ENCODE measurements around the gene DNAAF5.

DNAAF5 gene

GRCh38 chr7:765383-765782, 38.9 kb downstream of the DNAAF5 start:
- H3K9me3 ChIP-seq (ENCODE audit: control insufficient read depth, low read length), result no peaks in the 10 kb centered on the region
- peaks cover 24% of the 10 kb centered on the region for H3K36me3 ChIP-seq (ENCODE audit: control insufficient read depth, insufficient read depth, low read length)
- H3K27me3 ChIP-seq (ENCODE audit: control insufficient read depth, insufficient read depth, low read length, poor library complexity, severe bottlenecking), result no peaks in the 10 kb centered on the region
- no peak overlapping the region for H3K4me3 ChIP-seq (ENCODE audit: insufficient read depth, low read depth, low read length)
- H3K4me1 ChIP-seq (ENCODE audit: control insufficient read depth, insufficient read depth, low read length), result no peaks in the 10 kb centered on the region
- 88 to 91% methylated on average over 7 of the region's 7 CpGs for WGBS, 2 experiments
- no peak overlapping the region for H3K27ac ChIP-seq (ENCODE audit: insufficient read depth, low read depth, low read length, poor library complexity, severe bottlenecking)

- Histone ChIP-seq H3K4me3 (ENCODE audit: insufficient read depth, low read depth, low read length) (no peak overlapping the region), H3K27ac (ENCODE audit: insufficient read depth, low read depth, low read length, poor library complexity, severe bottlenecking) (no peak overlapping the region), H3K4me1 (ENCODE audit: control insufficient read depth, insufficient read depth, low read length) (no peaks in the 10 kb centered on the region), H3K36me3 (ENCODE audit: control insufficient read depth, insufficient read depth, low read length) (peaks cover 24% of the 10 kb centered on the region), H3K9me3 (ENCODE audit: control insufficient read depth, low read length) (no peaks in the 10 kb centered on the region), H3K27me3 (ENCODE audit: control insufficient read depth, insufficient read depth, low read length, poor library complexity, severe bottlenecking) (no peaks in the 10 kb centered on the region)
- WGBS, 2 experiments, result 90 to 92% methylated on average over 21 of the region's 21 CpGs
Observed at GRCh38 chr7:767580-767940, 41.1 kb downstream of the DNAAF5 start.

DNA sequence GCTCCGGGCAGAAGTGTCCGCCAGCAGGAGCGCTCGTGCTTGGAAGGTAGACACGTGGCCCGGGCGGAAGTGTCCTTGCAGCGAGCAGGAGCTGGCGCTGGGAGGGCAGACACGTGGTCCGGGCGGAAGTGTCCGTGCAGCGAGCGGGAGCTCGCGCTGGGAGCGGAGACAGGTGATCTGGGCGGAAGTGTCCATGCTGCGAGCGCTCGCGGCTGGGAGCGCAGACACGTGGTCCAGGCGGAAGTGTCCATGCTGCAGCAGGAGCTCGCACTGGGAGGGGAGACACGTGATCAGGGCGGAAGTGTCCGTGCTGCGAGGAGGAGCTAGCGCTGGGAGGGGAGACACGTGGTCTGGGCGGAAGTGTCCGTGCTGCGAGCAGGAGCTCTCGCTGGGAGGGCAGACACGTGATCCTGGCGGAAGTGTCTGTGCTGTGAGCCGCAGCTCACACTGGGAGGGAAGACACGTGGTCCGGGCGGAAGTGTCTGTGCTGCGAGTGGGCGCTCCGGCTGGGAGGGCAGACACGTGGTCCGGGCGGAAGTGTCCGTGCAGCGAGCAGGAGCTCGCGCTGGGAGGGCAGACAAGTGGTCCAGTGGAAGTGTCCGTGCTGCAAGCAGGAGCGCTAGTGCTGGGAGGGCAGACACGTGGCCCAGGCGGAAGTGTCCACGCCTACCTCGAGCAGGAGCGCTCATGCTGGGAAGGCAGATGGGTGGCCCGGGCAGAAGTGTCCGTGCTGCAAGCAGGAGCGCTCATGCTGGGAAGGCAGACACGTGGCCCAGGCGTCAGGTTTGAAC, 41.6 kb downstream of the DNAAF5 start:
- H3K36me3 ChIP-seq (ENCODE audit: control insufficient read depth, insufficient read depth, low read length), result peaks cover 24% of the 10 kb centered on the region
- H3K27ac ChIP-seq (ENCODE audit: insufficient read depth, low read depth, low read length, poor library complexity, severe bottlenecking), result no peak overlapping the region
- H3K9me3 ChIP-seq (ENCODE audit: control insufficient read depth, low read length), result no peaks in the 10 kb centered on the region
- H3K4me3 ChIP-seq (ENCODE audit: insufficient read depth, low read depth, low read length), result no peak overlapping the region
- 93 to 94% methylated on average over 65 of the region's 65 CpGs for WGBS, 2 experiments
- no peaks in the 10 kb centered on the region for H3K27me3 ChIP-seq (ENCODE audit: control insufficient read depth, insufficient read depth, low read length, poor library complexity, severe bottlenecking)
- H3K4me1 ChIP-seq (ENCODE audit: control insufficient read depth, insufficient read depth, low read length), result no peaks in the 10 kb centered on the region

DNA sequence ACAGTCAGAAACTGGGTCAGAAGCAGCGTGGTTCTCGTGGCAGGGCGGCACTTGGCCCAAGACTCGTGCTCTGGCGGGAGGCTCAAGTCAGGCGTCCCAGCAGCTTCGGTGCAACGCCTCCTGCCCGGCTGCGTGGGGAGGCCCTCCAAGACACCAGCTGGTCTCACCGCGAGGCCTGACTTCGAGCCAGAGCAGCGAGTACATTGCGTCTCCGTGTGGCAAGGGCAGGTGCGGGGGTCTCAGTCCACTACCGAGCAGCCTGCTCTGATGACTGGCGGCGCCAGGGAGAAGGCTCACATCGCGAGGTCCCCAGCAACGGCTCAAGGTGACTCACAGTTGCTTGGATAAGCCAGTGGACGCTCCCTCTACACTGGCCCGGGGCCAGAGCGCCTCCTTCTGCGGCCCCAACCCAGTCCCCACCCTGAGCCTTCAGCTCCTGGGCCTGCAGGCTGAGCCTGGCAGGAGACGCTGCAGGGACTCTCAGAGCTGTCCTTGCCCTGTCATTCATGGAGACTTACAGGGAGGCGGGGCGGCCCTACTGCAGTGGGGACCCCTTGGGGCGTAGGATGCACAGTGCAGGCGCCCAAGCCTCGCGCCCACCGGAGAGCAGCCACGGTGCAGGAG, 42.5 kb downstream of the DNAAF5 start:
- Histone ChIP-seq H3K4me3 (ENCODE audit: insufficient read depth, low read depth, low read length) (no peak overlapping the region), H3K4me1 (ENCODE audit: control insufficient read depth, insufficient read depth, low read length) (no peaks in the 10 kb centered on the region), H3K27me3 (ENCODE audit: control insufficient read depth, insufficient read depth, low read length, poor library complexity, severe bottlenecking) (no peaks in the 10 kb centered on the region), H3K36me3 (ENCODE audit: control insufficient read depth, insufficient read depth, low read length) (peaks cover 23% of the 10 kb centered on the region), H3K27ac (ENCODE audit: insufficient read depth, low read depth, low read length, poor library complexity, severe bottlenecking) (no peak overlapping the region), H3K9me3 (ENCODE audit: control insufficient read depth, low read length) (no peaks in the 10 kb centered on the region)
- WGBS, 2 experiments, result 92 to 93% methylated on average over 36 of the region's 36 CpGs

DNA sequence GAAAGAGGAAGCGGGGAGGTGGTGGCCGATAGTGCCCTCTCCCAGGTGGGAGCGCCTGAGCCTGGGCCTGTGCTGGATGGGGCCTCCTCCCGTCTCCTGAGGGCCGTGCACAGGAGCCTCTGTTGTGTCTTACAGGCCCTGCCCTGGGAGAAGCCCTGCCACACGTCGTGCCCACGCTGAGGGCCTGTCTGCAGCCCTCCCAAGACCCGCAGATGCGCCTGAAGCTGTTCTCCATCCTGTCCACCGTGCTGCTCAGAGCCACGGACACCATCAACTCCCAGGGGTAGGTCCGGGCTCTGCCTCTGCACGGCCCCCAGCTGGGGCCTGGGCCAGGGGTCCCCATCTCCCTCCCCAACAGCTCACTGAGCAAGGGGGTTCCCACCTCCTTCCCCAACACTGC, 43.8 kb downstream of the DNAAF5 start:
- Histone ChIP-seq H3K36me3 (ENCODE audit: control insufficient read depth, insufficient read depth, low read length) (peaks cover 12% of the 10 kb centered on the region), H3K27ac (ENCODE audit: insufficient read depth, low read depth, low read length, poor library complexity, severe bottlenecking) (no peak overlapping the region), H3K4me3 (ENCODE audit: insufficient read depth, low read depth, low read length) (no peak overlapping the region), H3K27me3 (ENCODE audit: control insufficient read depth, insufficient read depth, low read length, poor library complexity, severe bottlenecking) (no peaks in the 10 kb centered on the region), H3K9me3 (ENCODE audit: control insufficient read depth, low read length) (no peaks in the 10 kb centered on the region), H3K4me1 (ENCODE audit: control insufficient read depth, insufficient read depth, low read length) (no peaks in the 10 kb centered on the region)
- 95% methylated on average over 14 of the region's 14 CpGs for WGBS, 2 experiments

DNA sequence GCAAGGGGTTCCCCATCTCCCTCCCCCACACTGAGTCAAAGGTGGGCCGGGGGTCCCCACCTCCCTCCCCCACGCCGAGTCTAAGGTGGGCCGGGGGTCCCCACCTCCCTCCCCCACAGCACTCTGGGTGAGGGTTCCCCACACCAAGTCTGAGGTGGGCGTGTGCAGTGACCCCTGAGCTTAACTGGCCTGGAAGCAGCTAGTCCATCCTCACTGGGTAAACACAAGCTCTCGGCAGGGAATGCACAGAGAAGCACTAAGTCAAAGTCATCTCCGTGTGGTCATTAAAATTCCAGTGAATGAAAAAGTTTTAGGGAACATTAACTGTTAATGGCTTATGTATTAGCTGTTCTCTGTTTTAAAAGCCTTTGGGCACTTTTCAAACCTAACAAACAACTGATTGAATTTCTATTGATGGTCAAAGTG, 44.3 kb downstream of the DNAAF5 start:
- Histone ChIP-seq H3K27me3 (ENCODE audit: control insufficient read depth, insufficient read depth, low read length, poor library complexity, severe bottlenecking) (no peaks in the 10 kb centered on the region), H3K27ac (ENCODE audit: insufficient read depth, low read depth, low read length, poor library complexity, severe bottlenecking) (no peak overlapping the region), H3K9me3 (ENCODE audit: control insufficient read depth, low read length) (no peaks in the 10 kb centered on the region), H3K36me3 (ENCODE audit: control insufficient read depth, insufficient read depth, low read length) (peaks cover 10% of the 10 kb centered on the region), H3K4me3 (ENCODE audit: insufficient read depth, low read depth, low read length) (no peak overlapping the region), H3K4me1 (ENCODE audit: control insufficient read depth, insufficient read depth, low read length) (no peaks in the 10 kb centered on the region)
- 85 to 87% methylated on average over 7 of the region's 7 CpGs for WGBS, 2 experiments

DNA sequence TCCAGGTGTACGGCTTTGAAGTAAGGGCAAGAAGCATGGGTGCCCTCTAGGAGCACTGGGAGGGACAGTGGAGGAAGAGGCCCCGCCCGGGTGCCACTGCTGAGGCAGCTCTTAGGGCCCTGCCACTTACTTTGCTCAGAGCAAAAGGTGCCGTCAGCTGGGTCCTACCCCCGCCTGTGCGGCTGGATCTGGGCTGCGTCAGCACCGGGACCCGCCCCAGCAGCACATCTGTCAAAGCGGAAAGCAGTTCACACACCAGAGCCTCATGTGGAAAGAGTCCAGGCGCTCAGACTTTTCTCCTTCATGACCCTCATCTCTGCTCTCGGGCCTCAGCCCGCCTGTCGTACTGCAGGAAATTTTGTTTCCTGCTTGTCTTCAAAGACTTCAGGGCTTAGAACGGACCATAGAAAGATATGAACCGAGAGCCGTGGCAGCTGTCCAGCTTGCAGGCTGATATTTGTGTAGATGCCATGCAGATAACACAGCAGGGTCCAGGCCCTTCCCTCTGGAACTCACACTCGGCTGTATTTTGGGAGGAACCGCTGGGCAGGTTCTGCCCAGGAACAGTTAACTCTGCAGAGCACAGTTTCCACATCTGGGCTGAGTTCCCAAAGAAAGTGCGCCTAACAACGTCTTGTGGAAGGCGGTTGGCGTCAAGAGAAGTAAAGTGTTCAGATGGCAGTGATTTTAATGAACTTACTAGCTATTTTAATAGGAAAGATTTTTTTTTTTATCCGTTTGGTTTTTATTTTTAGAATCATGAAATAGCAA, 44.9 kb downstream of the DNAAF5 start:
- 93 to 96% methylated on average over 24 of the region's 24 CpGs for WGBS, 2 experiments
- H3K4me3 ChIP-seq (ENCODE audit: insufficient read depth, low read depth, low read length), result no peak overlapping the region
- peaks cover 8% of the 10 kb centered on the region for H3K36me3 ChIP-seq (ENCODE audit: control insufficient read depth, insufficient read depth, low read length)
- H3K9me3 ChIP-seq (ENCODE audit: control insufficient read depth, low read length), result no peaks in the 10 kb centered on the region
- no peaks in the 10 kb centered on the region for H3K4me1 ChIP-seq (ENCODE audit: control insufficient read depth, insufficient read depth, low read length)
- H3K27me3 ChIP-seq (ENCODE audit: control insufficient read depth, insufficient read depth, low read length, poor library complexity, severe bottlenecking), result no peaks in the 10 kb centered on the region
- H3K27ac ChIP-seq (ENCODE audit: insufficient read depth, low read depth, low read length, poor library complexity, severe bottlenecking), result no peak overlapping the region

- H3K27ac ChIP-seq (ENCODE audit: insufficient read depth, low read depth, low read length, poor library complexity, severe bottlenecking), result no peak overlapping the region
- no peaks in the 10 kb centered on the region for H3K4me1 ChIP-seq (ENCODE audit: control insufficient read depth, insufficient read depth, low read length)
- H3K36me3 ChIP-seq (ENCODE audit: control insufficient read depth, insufficient read depth, low read length), result peaks cover 7% of the 10 kb centered on the region
- H3K4me3 ChIP-seq (ENCODE audit: insufficient read depth, low read depth, low read length), result no peak overlapping the region
- 91 to 92% methylated on average over 11 of the region's 11 CpGs for WGBS, 2 experiments
- H3K9me3 ChIP-seq (ENCODE audit: control insufficient read depth, low read length), result no peaks in the 10 kb centered on the region
- no peaks in the 10 kb centered on the region for H3K27me3 ChIP-seq (ENCODE audit: control insufficient read depth, insufficient read depth, low read length, poor library complexity, severe bottlenecking)
Observed at GRCh38 chr7:772005-772294, 45.5 kb downstream of the DNAAF5 start.

- Histone ChIP-seq H3K9me3 (ENCODE audit: control insufficient read depth, low read length) (no peaks in the 10 kb centered on the region), H3K27me3 (ENCODE audit: control insufficient read depth, insufficient read depth, low read length, poor library complexity, severe bottlenecking) (no peaks in the 10 kb centered on the region), H3K4me3 (ENCODE audit: insufficient read depth, low read depth, low read length) (no peak overlapping the region), H3K36me3 (ENCODE audit: control insufficient read depth, insufficient read depth, low read length) (peaks cover 7% of the 10 kb centered on the region), H3K4me1 (ENCODE audit: control insufficient read depth, insufficient read depth, low read length) (no peaks in the 10 kb centered on the region), H3K27ac (ENCODE audit: insufficient read depth, low read depth, low read length, poor library complexity, severe bottlenecking) (no peak overlapping the region)
- WGBS, 2 experiments, result 96% methylated on average over 13 of the region's 13 CpGs
Observed at GRCh38 chr7:772392-772791, 45.9 kb downstream of the DNAAF5 start.

GRCh38 chr7:772861-773621, 46.5 kb downstream of the DNAAF5 start:
- WGBS, 2 experiments, result 95 to 96% methylated on average over 32 of the region's 32 CpGs
- Histone ChIP-seq H3K9me3 (ENCODE audit: control insufficient read depth, low read length) (no peaks in the 10 kb centered on the region), H3K4me3 (ENCODE audit: insufficient read depth, low read depth, low read length) (no peak overlapping the region), H3K36me3 (ENCODE audit: control insufficient read depth, insufficient read depth, low read length) (peaks cover 7% of the 10 kb centered on the region), H3K27me3 (ENCODE audit: control insufficient read depth, insufficient read depth, low read length, poor library complexity, severe bottlenecking) (no peaks in the 10 kb centered on the region), H3K27ac (ENCODE audit: insufficient read depth, low read depth, low read length, poor library complexity, severe bottlenecking) (no peak overlapping the region), H3K4me1 (ENCODE audit: control insufficient read depth, insufficient read depth, low read length) (no peaks in the 10 kb centered on the region)
